Endothelial cell of umbilical vein (primary cell): ENCODE measurements around the gene RAD51B. TPM values are rescaled to one million over a fixed set of nuclear protein-coding genes. Genes with fewer than 3 reads are reported as not detected.

Source experiments
- BruUV-seq: library from RNA; stranded (reverse); fragments of 400-500 nt; replicated peaks from 2 replicates; lab custom pipeline; 2021; lab: Mats Ljungman, UMichigan
- CTCF ChIA-PET: fragments of 300-600, 350-600 bp; sonication (Branson Sonifier 250); formaldehyde crosslinking; loops from one replicate; lab custom pipeline; 2021; ENCODE audit warnings: antibody characterized with exemption, inconsistent platforms; lab: Charles Lee
- POLR2A ChIA-PET: fragments of 300-600, 350-600 bp; sonication (Branson Sonifier 250); formaldehyde crosslinking; loops from one replicate; lab custom pipeline; 2021; ENCODE audit warnings: antibody characterized with exemption, inconsistent platforms; lab: Charles Lee
- DNase-seq: peaks from one replicate; pipeline ENCODE4 v3.0.0-alpha.2; 2011; ENCODE audit warnings: low read depth, low spot score
- FAIRE-seq: peaks from 2 replicates; lab custom pipeline; 2011; peaks lifted over from hg19 to GRCh38; lab: Jason Lieb, UNC
- H2AFZ ChIP-seq: 2 replicates; pipeline ENCODE4 v1.6.0; 2012; ENCODE audit warnings: low read depth, low read length, control low read depth, inconsistent platforms
- H3K27ac ChIP-seq: 2 replicates; pipeline ENCODE4 v1.5.1; 2011; ENCODE audit warnings: low read depth, mild to moderate bottlenecking, control low read depth, low read length, moderate library complexity; ENCODE audit not compliant: insufficient read depth
- H3K27me3 ChIP-seq, 2 experiments: 2 replicates each; pipeline versions ENCODE4 v1.6.0 to v1.6.1; 2011; ENCODE audit warnings: low read length in 2 of 2, mixed read lengths in 1 of 2; ENCODE audit not compliant: control insufficient read depth in 2 of 2, insufficient read depth in 2 of 2
- H3K36me3 ChIP-seq, 2 experiments: 2 replicates in 1 of 2; 3 replicates in 1 of 2; pipeline ENCODE4 v1.5.1; 2011; ENCODE audit warnings: low read length in 2 of 2, mild to moderate bottlenecking in 1 of 2, moderate library complexity in 1 of 2; ENCODE audit not compliant: control insufficient read depth in 2 of 2, insufficient read depth in 2 of 2; ENCODE audit errors: extremely low read depth in 1 of 2
- H3K4me1 ChIP-seq: 3 replicates; pipeline ENCODE4 v1.5.1; 2011; ENCODE audit warnings: mild to moderate bottlenecking, low read length; ENCODE audit not compliant: control insufficient read depth, insufficient read depth; ENCODE audit errors: extremely low read depth
- H3K4me2 ChIP-seq: 2 replicates; pipeline ENCODE4 v1.6.1; 2011; ENCODE audit warnings: low read length, control low read depth, mixed read lengths; ENCODE audit not compliant: insufficient read depth
- H3K4me3 ChIP-seq, 3 experiments: fragments of 200-600 bp in 1 of 3; sonication (generic), shearing (Covaris generic) in 1 of 3; replicated peaks in 1 of 3; 2 replicates each; pipeline ENCODE4 v1.5.1; 2011 to 2016; ENCODE audit warnings: control low read depth in 3 of 3, low read length in 3 of 3, mild to moderate bottlenecking in 2 of 3, inconsistent platforms in 1 of 3, low read depth in 1 of 3, moderate library complexity in 1 of 3; ENCODE audit not compliant: insufficient read depth in 1 of 3
- H3K79me2 ChIP-seq: 2 replicates; pipeline ENCODE4 v1.6.0; 2012; ENCODE audit warnings: low read length, inconsistent platforms; ENCODE audit not compliant: control insufficient read depth, insufficient read depth
- H3K9ac ChIP-seq: replicated peaks from 2 replicates; pipeline ENCODE3; 2011; ENCODE audit warnings: low read length, control low read depth; ENCODE audit not compliant: insufficient read depth; ENCODE audit errors: extremely low read depth
- H3K9me1 ChIP-seq: replicated peaks from 3 replicates; pipeline ENCODE4 v1.6.0; 2011; ENCODE audit warnings: mild to moderate bottlenecking, low read length; ENCODE audit not compliant: control insufficient read depth, insufficient read depth; ENCODE audit errors: extremely low read depth
- H3K9me3 ChIP-seq: replicated peaks from 2 replicates; pipeline ENCODE4 v1.5.1; 2012; ENCODE audit warnings: low read length, inconsistent platforms; ENCODE audit not compliant: control insufficient read depth, insufficient read depth
- H4K20me1 ChIP-seq: replicated peaks from 2 replicates; pipeline ENCODE3; 2011; ENCODE audit warnings: mild to moderate bottlenecking, low read length; ENCODE audit not compliant: control insufficient read depth, insufficient read depth; ENCODE audit errors: extremely low read depth
- CTCF ChIP-seq, 2 donors: IDR thresholded peaks; 1 replicate in 1 of 2; 2 replicates in 1 of 2; pipeline ENCODE4 v1.5.1; 2011; ENCODE audit warnings: low read length in 2 of 2, mild to moderate bottlenecking in 2 of 2, moderate library complexity in 2 of 2, control low read depth in 1 of 2, inconsistent platforms in 1 of 2, low read depth in 1 of 2; ENCODE audit not compliant: insufficient read depth in 1 of 2; ENCODE audit errors: extremely low read depth in 1 of 2
- EZH2 ChIP-seq: IDR thresholded peaks from 2 replicates; pipeline ENCODE4 v1.6.1; 2012; ENCODE audit warnings: borderline replicate concordance, low read depth, mild to moderate bottlenecking, moderate library complexity, low read length, inconsistent platforms; ENCODE audit not compliant: severe bottlenecking
- FOS ChIP-seq: IDR thresholded peaks from 2 replicates; pipeline ENCODE4 v1.6.1; 2011; ENCODE audit warnings: mild to moderate bottlenecking, low read length, moderate library complexity, borderline replicate concordance; ENCODE audit not compliant: insufficient read depth
- GATA2 ChIP-seq: IDR thresholded peaks from 2 replicates; pipeline ENCODE4 v1.7.0; 2011; ENCODE audit warnings: low read depth, mild to moderate bottlenecking, moderate library complexity, mixed read lengths, low read length; ENCODE audit not compliant: insufficient read length, insufficient read depth
- JUN ChIP-seq: IDR thresholded peaks from 2 replicates; pipeline ENCODE4 v1.6.1; 2011; ENCODE audit warnings: borderline replicate concordance, low read depth; ENCODE audit not compliant: insufficient read length, insufficient read depth
- MAX ChIP-seq: IDR thresholded peaks from 2 replicates; pipeline ENCODE4 v1.6.1; 2011; ENCODE audit not compliant: insufficient read depth, insufficient read length
- MYC ChIP-seq: IDR thresholded peaks from one replicate; pipeline ENCODE4 v1.6.1; 2011; ENCODE audit warnings: mild to moderate bottlenecking, low read depth, low read length
- POLR2A ChIP-seq: IDR thresholded peaks from 2 replicates; pipeline ENCODE4 v1.6.1; 2012; ENCODE audit warnings: low read depth, mild to moderate bottlenecking, control low read depth, low read length
- POLR2AphosphoS5 ChIP-seq: IDR thresholded peaks from 2 replicates; pipeline ENCODE4 v1.6.1; 2012; ENCODE audit warnings: low read depth, mild to moderate bottlenecking, control low read depth, low read length, moderate library complexity; ENCODE audit not compliant: insufficient read depth
- dilution Hi-C: fragments of 300-500 bp; cut with MboI; formaldehyde crosslinking; loops from one replicate; pipeline ENCODE4 v1.15.0; 2019; ENCODE audit warnings: low sequenced_read_pairs; ENCODE audit not compliant: extremely low pct_ligation_motif_present
- intact Hi-C: fragments of 100-400 bp; cut with micrococcal nuclease; formaldehyde crosslinking; loops from one replicate; pipeline ENCODE4 v1.10.0; 2022
- polyA plus RNA-seq, 4 experiments: library from polyadenylated mRNA; depleted of rRNA in 3 of 4; stranded (reverse) in 3 of 4; unstranded in 1 of 4; fragments of >200 nt; gene quantifications; 2 replicates each; pipeline versions ENCODE4 v1.2.1 to v1.2.3, GENCODE V29; 2011 to 2012; ENCODE audit warnings: missing spikeins in 1 of 4
- total RNA-seq: library from RNA; stranded (reverse); gene quantifications from 2 replicates; pipeline ENCODE4 v1.2.3, GENCODE V29; 2021

Gene RAD51B
- total and polyA plus RNA-seq, 2 donors (not counting 3 experiments of a cell fraction or from before 2014, with no cell fraction given): 3.9 to 19.0 TPM

- H3K27ac ChIP-seq: no peak overlapping the region
- H4K20me1 ChIP-seq: no peaks in the 10 kb centered on the region
- TF ChIP-seq JUN (no peak), MYC (no peak), GATA2 (no peak), POLR2AphosphoS5 (no peak), EZH2 (no peak), CTCF (IDR thresholded peaks at IDR 0.05; ENCODE audit: extremely low read depth in 1 of 2, insufficient read depth in 1 of 2, low read depth in 1 of 2, low read length in 2 of 2) (no peak), MAX (no peak), FOS (no peak), POLR2A (no peak)
- H3K9ac ChIP-seq: no peak overlapping the region
- no TSS peak for BruUV-seq
- no peaks in the 10 kb centered on the region for H3K36me3 ChIP-seq
- no peaks in the 10 kb centered on the region for H3K27me3 ChIP-seq
- H3K4me2 ChIP-seq: no peak overlapping the region
- no peaks in the 10 kb centered on the region for H3K79me2 ChIP-seq
- dilution Hi-C loops: no loop called here
- H3K9me3 ChIP-seq: no peaks in the 10 kb centered on the region
- H3K9me1 ChIP-seq: no peaks in the 10 kb centered on the region
- POLR2A ChIA-PET: no interaction called here
- peaks cover 17% of the 10 kb centered on the region for H3K4me1 ChIP-seq
- FAIRE-seq (no peak), DNase-seq (no peak)
- CTCF ChIA-PET: no interaction called here
- intact Hi-C loops: loop anchor here (10.0 kb wide), 1 partner anchor 983 kb away; no protein-coding TSS in a partner anchor
- H3K4me3 ChIP-seq: no peak overlapping the region
- H2AFZ ChIP-seq: no peak overlapping the region
Measured at GRCh38 chr14:68482018-68482417, 662.4 kb downstream of the RAD51B start.
